HCT116 (cell line): Measurements from ENCODE around the gene MBD5. TPM values are rescaled to one million over a fixed set of nuclear protein-coding genes. Genes with fewer than 3 reads are reported as not detected.

Experiments
- ATAC-seq: fragments of 200-7000 bp; cut with Tn5 transposase; 2 replicates; pipeline ENCODE4 v1.9.1; 2020; ENCODE audit warnings: mild to moderate bottlenecking, moderate library complexity
- BruUV-seq: library from RNA; stranded (reverse); fragments of 400-500 nt; replicated peaks from 2 replicates; lab custom pipeline; 2021; lab: Mats Ljungman, UMichigan
- CTCF ChIA-PET: fragments of 300-600 bp; sonication (Branson Sonifier 250); formaldehyde crosslinking; loops from one replicate; lab custom pipeline; 2021; ENCODE audit warnings: antibody characterized with exemption; lab: Charles Lee
- POLR2A ChIA-PET: fragments of 300-600, 350-600 bp; sonication (Branson Sonifier 250); formaldehyde crosslinking; loops from one replicate; lab custom pipeline; 2021; ENCODE audit warnings: antibody characterized with exemption; lab: Charles Lee
- RAD21 ChIA-PET, 2 experiments: fragments of 300-600 bp; sonication (Branson Sonifier 250); formaldehyde crosslinking; loops; one replicate each; lab custom pipeline; 2023; ENCODE audit warnings: low total read pairs in 2 of 2; ENCODE audit not compliant: uncharacterized antibody in 2 of 2, unreplicated experiment in 2 of 2, low non-redundant PET in 1 of 2; lab: Charles Lee
- DNase-seq: peaks from one replicate; pipeline ENCODE4 v3.0.0-alpha.2; 2010; ENCODE audit warnings: low read depth, low spot score
- H2AFZ ChIP-seq: fragments of 200-600 bp; shearing (Covaris generic), sonication (generic); 2 replicates; pipeline ENCODE4 v1.6.1; 2017; ENCODE audit warnings: low read depth, mixed run types, mixed read lengths, antibody characterized with exemption, low read length; ENCODE audit not compliant: poor library complexity, severe bottlenecking
- H3K27ac ChIP-seq: 2 replicates; pipeline ENCODE4 v1.5.1; 2012; ENCODE audit warnings: low read depth, low read length
- H3K27me3 ChIP-seq: fragments of 200-600 bp; sonication (generic); 2 replicates; pipeline ENCODE4 v1.6.1; 2016; ENCODE audit warnings: mixed run types, low read length, mixed read lengths; ENCODE audit not compliant: insufficient read depth
- H3K36me3 ChIP-seq, 2 experiments: fragments of 200-500 bp in 1 of 2; fragments of 200-600 bp in 1 of 2; sonication (Bioruptor generic) in 1 of 2; sonication (generic) in 1 of 2; 2 replicates each; pipeline versions ENCODE4 v1.5.1 to v1.6.1; 2014 to 2016; ENCODE audit warnings: low read length in 2 of 2, inconsistent platforms in 1 of 2, mixed read lengths in 1 of 2, mixed run types in 1 of 2; ENCODE audit not compliant: insufficient read depth in 2 of 2, control insufficient read depth in 1 of 2
- H3K4me1 ChIP-seq, 2 experiments: fragments of 200-600 bp in 1 of 2; sonication (generic) in 1 of 2; 2 replicates each; pipeline versions ENCODE4 v1.5.1 to v1.6.1; 2012 to 2017; ENCODE audit warnings: low read length in 2 of 2, inconsistent platforms in 1 of 2, mild to moderate bottlenecking in 1 of 2, mixed read lengths in 1 of 2, mixed run types in 1 of 2, moderate library complexity in 1 of 2; ENCODE audit not compliant: insufficient read depth in 2 of 2, control insufficient read depth in 1 of 2
- H3K4me2 ChIP-seq: fragments of 200-600 bp; sonication (generic); 2 replicates; pipeline ENCODE4 v1.6.1; 2017; ENCODE audit warnings: mixed run types, low read length, mixed read lengths
- H3K4me3 ChIP-seq, 2 experiments: fragments of 200-600 bp in 1 of 2; sonication (generic) in 1 of 2; replicated peaks in 1 of 2; 2 replicates each; pipeline ENCODE4 v1.5.1; 2011 to 2016; ENCODE audit warnings: low read length in 2 of 2, control low read depth in 1 of 2, low read depth in 1 of 2, mild to moderate bottlenecking in 1 of 2, mixed read lengths in 1 of 2, mixed run types in 1 of 2
- H3K79me2 ChIP-seq: fragments of 200-600 bp; sonication (generic); 2 replicates; pipeline ENCODE4 v1.6.1; 2017; ENCODE audit warnings: mild to moderate bottlenecking, mixed run types, low read length, moderate library complexity, mixed read lengths; ENCODE audit not compliant: insufficient read depth
- H3K9ac ChIP-seq: fragments of 200-600 bp; sonication (generic); 2 replicates; pipeline ENCODE4 v1.6.1; 2016; ENCODE audit warnings: low read length, mixed read lengths
- H3K9me2 ChIP-seq: fragments of 200-600 bp; sonication (generic), shearing (Covaris generic); 2 replicates; pipeline ENCODE4 v1.6.1; 2017; ENCODE audit warnings: mixed run types, mild to moderate bottlenecking, moderate library complexity; ENCODE audit not compliant: insufficient read depth
- H3K9me3 ChIP-seq, 2 experiments: fragments of 200-500 bp in 1 of 2; fragments of 200-600 bp in 1 of 2; sonication (Bioruptor generic) in 1 of 2; sonication (generic) in 1 of 2; 2 replicates each; pipeline ENCODE4 v1.6.1; 2014 to 2017; ENCODE audit warnings: low read length in 2 of 2, mixed read lengths in 2 of 2, inconsistent platforms in 1 of 2, low read depth in 1 of 2, mild to moderate bottlenecking in 1 of 2, mixed run types in 1 of 2, moderate library complexity in 1 of 2; ENCODE audit not compliant: control insufficient read depth in 1 of 2, insufficient read depth in 1 of 2
- H4K20me1 ChIP-seq: fragments of 200-600 bp; sonication (generic), shearing (Covaris generic); 2 replicates; pipeline ENCODE4 v1.6.1; 2017; ENCODE audit warnings: mixed run types, mild to moderate bottlenecking, moderate library complexity; ENCODE audit not compliant: insufficient read depth
- CBX3 ChIP-seq: IDR thresholded peaks from 2 replicates; pipeline ENCODE4 v1.6.1; 2012; ENCODE audit warnings: low read depth
- EGR1 ChIP-seq: IDR thresholded peaks from 2 replicates; pipeline ENCODE4 v1.6.1; 2012; ENCODE audit warnings: low read depth
- EZH2phosphoT487 ChIP-seq: fragments of 200-600 bp; IDR thresholded peaks from 2 replicates; pipeline ENCODE4 v1.6.1; 2018; ENCODE audit warnings: antibody characterized with exemption, borderline replicate concordance
- FOSL1 ChIP-seq: IDR thresholded peaks from 2 replicates; pipeline ENCODE4 v1.6.1; 2012; ENCODE audit warnings: low read depth
- JUND ChIP-seq: IDR thresholded peaks from 2 replicates; pipeline ENCODE4 v1.6.1; 2012
- POLR2A ChIP-seq: IDR thresholded peaks from 2 replicates; pipeline ENCODE4 v1.7.0; 2011; ENCODE audit warnings: borderline replicate concordance; ENCODE audit not compliant: insufficient read depth, insufficient read length; ENCODE audit errors: extremely low read depth
- RAD21 ChIP-seq: IDR thresholded peaks from 2 replicates; pipeline ENCODE4 v1.6.1; 2012; ENCODE audit warnings: low read depth, mild to moderate bottlenecking
- SP1 ChIP-seq: IDR thresholded peaks from 2 replicates; pipeline ENCODE4 v1.6.1; 2012; ENCODE audit warnings: low read depth
- SRF ChIP-seq: IDR thresholded peaks from 2 replicates; pipeline ENCODE4 v1.6.1; 2012; ENCODE audit warnings: low read depth
- ZNF274 ChIP-seq: fragments of 200-500 bp; sonication (Bioruptor generic); IDR thresholded peaks from 2 replicates; pipeline ENCODE4 v1.6.1; 2014; ENCODE audit warnings: mild to moderate bottlenecking, low read depth, low read length, inconsistent platforms
- intact Hi-C: fragments of 100-400 bp; cut with micrococcal nuclease; formaldehyde crosslinking; loops from 2 replicates; pipeline ENCODE4 v1.10.0; 2022
- total RNA-seq: library from RNA; stranded (reverse); gene quantifications from one replicate; pipeline ENCODE4 v1.2.1, GENCODE V29; 2021; ENCODE audit not compliant: unreplicated experiment
- TF ChIP-seq, protein P1 (sequence below): IDR thresholded peaks from 2 replicates; pipeline ENCODE4 v1.6.1; 2012
- TF ChIP-seq, protein P2 (sequence below), 3 experiments: fragments of 200-600 bp in 1 of 3; sonication (generic) in 1 of 3; IDR thresholded peaks in 2 of 3; conservative IDR thresholded peaks in 1 of 3; 2 replicates each; pipeline ENCODE4 v1.5.1; 2012 to 2017; ENCODE audit warnings: low read depth in 2 of 3, low read length in 2 of 3, antibody characterized with exemption in 1 of 3, borderline replicate concordance in 1 of 3, control low read depth in 1 of 3, mild to moderate bottlenecking in 1 of 3, mixed read lengths in 1 of 3, mixed run types in 1 of 3, moderate library complexity in 1 of 3; ENCODE audit not compliant: insufficient read depth in 1 of 3
- TF ChIP-seq, protein P3 (sequence below): IDR thresholded peaks from 2 replicates; pipeline ENCODE4 v1.6.1; 2011; ENCODE audit warnings: mild to moderate bottlenecking, low read length, moderate library complexity; ENCODE audit not compliant: insufficient replicate concordance; ENCODE audit errors: extremely low read depth
- TF ChIP-seq, protein P4 (sequence below): IDR thresholded peaks from 2 replicates; pipeline ENCODE4 v1.6.1; 2012

Gene MBD5
- total RNA-seq, 1 experiment from 2014 or later: 20.5 TPM

DNA sequence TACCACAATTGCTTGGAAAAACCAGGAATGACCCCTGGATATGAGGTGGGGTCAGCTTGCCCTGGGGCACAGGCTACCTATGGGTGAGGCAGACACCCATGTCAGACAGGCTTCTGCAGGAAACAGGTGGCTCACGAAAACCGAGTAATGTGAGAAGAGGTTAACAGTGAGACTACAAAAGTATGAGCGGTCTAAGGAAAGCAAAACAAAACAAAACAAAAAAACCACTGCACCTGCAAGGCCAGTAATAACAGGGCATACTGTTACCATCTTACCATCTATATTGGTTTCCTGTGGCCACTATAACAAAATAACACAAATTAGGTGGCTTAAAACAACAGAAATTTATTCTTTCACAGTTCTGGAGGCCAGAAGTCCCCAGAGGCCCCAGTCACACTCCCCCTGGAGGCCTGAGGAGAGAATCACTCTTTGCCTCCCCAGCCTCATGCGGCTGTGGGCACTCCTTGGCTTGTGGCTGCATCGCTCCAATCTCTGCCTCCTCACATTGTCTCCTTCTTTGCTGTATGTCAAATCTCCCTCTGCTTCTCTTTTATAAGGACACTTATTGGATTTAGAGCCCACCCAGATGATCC lies 537.0 kb downstream of the MBD5 start:
- Histone ChIP-seq H3K9ac (no peak overlapping the region), H2AFZ (no peak overlapping the region), H3K36me3 (no peaks in the 10 kb centered on the region), H3K4me2 (no peak overlapping the region)
- intact Hi-C loops: no loop called here
- CTCF ChIA-PET: no interaction called here
- TF ChIP-seq EZH2phosphoT487: no peak
- TF ChIP-seq, protein P1, sequence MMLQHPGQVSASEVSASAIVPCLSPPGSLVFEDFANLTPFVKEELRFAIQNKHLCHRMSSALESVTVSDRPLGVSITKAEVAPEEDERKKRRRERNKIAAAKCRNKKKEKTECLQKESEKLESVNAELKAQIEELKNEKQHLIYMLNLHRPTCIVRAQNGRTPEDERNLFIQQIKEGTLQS: no peak
- TF ChIP-seq, protein P2, sequence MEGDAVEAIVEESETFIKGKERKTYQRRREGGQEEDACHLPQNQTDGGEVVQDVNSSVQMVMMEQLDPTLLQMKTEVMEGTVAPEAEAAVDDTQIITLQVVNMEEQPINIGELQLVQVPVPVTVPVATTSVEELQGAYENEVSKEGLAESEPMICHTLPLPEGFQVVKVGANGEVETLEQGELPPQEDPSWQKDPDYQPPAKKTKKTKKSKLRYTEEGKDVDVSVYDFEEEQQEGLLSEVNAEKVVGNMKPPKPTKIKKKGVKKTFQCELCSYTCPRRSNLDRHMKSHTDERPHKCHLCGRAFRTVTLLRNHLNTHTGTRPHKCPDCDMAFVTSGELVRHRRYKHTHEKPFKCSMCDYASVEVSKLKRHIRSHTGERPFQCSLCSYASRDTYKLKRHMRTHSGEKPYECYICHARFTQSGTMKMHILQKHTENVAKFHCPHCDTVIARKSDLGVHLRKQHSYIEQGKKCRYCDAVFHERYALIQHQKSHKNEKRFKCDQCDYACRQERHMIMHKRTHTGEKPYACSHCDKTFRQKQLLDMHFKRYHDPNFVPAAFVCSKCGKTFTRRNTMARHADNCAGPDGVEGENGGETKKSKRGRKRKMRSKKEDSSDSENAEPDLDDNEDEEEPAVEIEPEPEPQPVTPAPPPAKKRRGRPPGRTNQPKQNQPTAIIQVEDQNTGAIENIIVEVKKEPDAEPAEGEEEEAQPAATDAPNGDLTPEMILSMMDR (IDR thresholded peaks at IDR 0.05 in 2 of 3, conservative IDR thresholded peaks at IDR 0.05 in 1 of 3; ENCODE audit: borderline replicate concordance in 1 of 3, insufficient read depth in 1 of 3, low read depth in 2 of 3, low read length in 2 of 3): peak in 2 of 3 experiments; percentile 33; a peak in 4 of 6 replicates
- TF ChIP-seq SP1: no peak
- TF ChIP-seq, all 23 proteins: peak for 1
- H3K4me3 ChIP-seq: no peak overlapping the region
- RAD21 ChIA-PET: no interaction called here
- no peaks in the 10 kb centered on the region; a peak in 1 of 4 replicates for H3K9me3 ChIP-seq
- H3K9me2 ChIP-seq: no peaks in the 10 kb centered on the region
- POLR2A ChIA-PET: no interaction called here
- no peaks in the 10 kb centered on the region for H3K27me3 ChIP-seq
- H3K27ac ChIP-seq: no peak overlapping the region
- no peaks in the 10 kb centered on the region for H4K20me1 ChIP-seq
- H3K4me1 ChIP-seq: peaks cover 0 to 6% of the 10 kb centered on the region in 2 experiments; a peak in 1 of 4 replicates
- DNase-seq: no peak
- BruUV-seq: no TSS peak
- peak; percentile 67 for ATAC-seq
- no peaks in the 10 kb centered on the region for H3K79me2 ChIP-seq

DNA sequence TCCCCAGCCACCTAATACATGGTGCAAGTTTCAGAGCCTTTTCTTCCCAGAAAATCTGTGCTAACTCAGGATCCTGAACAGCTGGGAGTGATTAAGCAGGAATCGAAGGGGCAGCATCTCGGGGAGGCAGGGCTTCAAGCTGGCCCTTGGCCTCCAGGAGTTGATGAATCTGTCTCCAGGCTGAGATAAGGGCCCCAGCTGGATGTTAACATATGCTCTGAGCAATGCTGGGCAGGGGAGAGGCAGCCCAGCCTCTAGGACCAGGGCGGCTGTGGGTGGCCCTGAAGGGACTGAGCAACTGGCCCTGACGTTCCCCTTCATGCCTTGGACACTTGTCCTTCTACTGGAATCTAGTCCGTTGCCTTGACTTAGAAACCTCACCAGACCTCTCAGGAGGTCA lies 539.6 kb downstream of the MBD5 start:
- Histone ChIP-seq H3K4me3 (no peak overlapping the region), H3K36me3 (no peaks in the 10 kb centered on the region), H2AFZ (no peak overlapping the region), H3K4me1 (no peaks in the 10 kb centered on the region), H4K20me1 (no peaks in the 10 kb centered on the region), H3K9me2 (no peaks in the 10 kb centered on the region), H3K27me3 (no peaks in the 10 kb centered on the region), H3K27ac (no peak overlapping the region), H3K9ac (no peak overlapping the region), H3K4me2 (no peak overlapping the region), H3K79me2 (no peaks in the 10 kb centered on the region), H3K9me3 (no peaks in the 10 kb centered on the region; a peak in 1 of 4 replicates)
- ChIA-PET POLR2A (no interaction called here), RAD21 (no interaction called here), CTCF (no interaction called here)
- intact Hi-C loops: no loop called here
- DNase-seq: no peak
- no TSS peak for BruUV-seq
- ATAC-seq: no peak
- TF ChIP-seq SRF: no peak
- TF ChIP-seq RAD21: no peak
- TF ChIP-seq, protein P3, sequence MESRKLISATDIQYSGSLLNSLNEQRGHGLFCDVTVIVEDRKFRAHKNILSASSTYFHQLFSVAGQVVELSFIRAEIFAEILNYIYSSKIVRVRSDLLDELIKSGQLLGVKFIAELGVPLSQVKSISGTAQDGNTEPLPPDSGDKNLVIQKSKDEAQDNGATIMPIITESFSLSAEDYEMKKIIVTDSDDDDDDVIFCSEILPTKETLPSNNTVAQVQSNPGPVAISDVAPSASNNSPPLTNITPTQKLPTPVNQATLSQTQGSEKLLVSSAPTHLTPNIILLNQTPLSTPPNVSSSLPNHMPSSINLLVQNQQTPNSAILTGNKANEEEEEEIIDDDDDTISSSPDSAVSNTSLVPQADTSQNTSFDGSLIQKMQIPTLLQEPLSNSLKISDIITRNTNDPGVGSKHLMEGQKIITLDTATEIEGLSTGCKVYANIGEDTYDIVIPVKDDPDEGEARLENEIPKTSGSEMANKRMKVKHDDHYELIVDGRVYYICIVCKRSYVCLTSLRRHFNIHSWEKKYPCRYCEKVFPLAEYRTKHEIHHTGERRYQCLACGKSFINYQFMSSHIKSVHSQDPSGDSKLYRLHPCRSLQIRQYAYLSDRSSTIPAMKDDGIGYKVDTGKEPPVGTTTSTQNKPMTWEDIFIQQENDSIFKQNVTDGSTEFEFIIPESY: no peak
- TF ChIP-seq, protein P2 (IDR thresholded peaks at IDR 0.05 in 2 of 3, conservative IDR thresholded peaks at IDR 0.05 in 1 of 3; ENCODE audit: borderline replicate concordance in 1 of 3, insufficient read depth in 1 of 3, low read depth in 2 of 3, low read length in 2 of 3): no peak
- TF ChIP-seq POLR2A: no peak
- no peak for TF ChIP-seq FOSL1
- TF ChIP-seq, protein P4, sequence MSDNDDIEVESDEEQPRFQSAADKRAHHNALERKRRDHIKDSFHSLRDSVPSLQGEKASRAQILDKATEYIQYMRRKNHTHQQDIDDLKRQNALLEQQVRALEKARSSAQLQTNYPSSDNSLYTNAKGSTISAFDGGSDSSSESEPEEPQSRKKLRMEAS: no peak
- no peak for TF ChIP-seq ZNF274
- no peak for TF ChIP-seq EGR1
- TF ChIP-seq CBX3: no peak
- no peak for TF ChIP-seq JUND
